Measurements from ENCODE around the gene EFS.
"Not testable (repeated sequence)": the region's sequence is repeated elsewhere in the genome, so short reads cannot be mapped to it uniquely, and the experiment has no call there.

EFS gene

DNA sequence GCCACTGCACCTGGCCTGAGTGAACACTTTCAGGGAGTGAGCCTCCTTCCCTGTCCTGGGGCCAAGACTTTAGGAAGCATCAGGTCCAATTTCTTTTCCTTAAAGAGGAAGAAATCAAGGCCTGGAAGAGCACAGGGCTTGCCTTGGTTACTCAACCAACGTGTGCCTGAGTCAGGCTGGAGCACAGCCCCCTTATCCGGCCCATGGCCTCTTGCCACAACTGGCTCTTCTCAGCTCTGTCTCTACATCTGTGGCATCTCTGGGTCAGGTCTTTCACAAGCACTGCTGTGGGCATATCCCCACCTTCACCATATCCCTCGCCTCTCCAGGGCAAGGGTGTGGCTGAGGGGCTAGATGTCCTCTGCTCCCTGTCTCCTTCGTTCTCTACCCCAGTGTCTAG lies 36.3 kb upstream of the EFS start:
- H3K9ac ChIP-seq: no peak overlapping the region
- TF ChIP-seq, protein P1, sequence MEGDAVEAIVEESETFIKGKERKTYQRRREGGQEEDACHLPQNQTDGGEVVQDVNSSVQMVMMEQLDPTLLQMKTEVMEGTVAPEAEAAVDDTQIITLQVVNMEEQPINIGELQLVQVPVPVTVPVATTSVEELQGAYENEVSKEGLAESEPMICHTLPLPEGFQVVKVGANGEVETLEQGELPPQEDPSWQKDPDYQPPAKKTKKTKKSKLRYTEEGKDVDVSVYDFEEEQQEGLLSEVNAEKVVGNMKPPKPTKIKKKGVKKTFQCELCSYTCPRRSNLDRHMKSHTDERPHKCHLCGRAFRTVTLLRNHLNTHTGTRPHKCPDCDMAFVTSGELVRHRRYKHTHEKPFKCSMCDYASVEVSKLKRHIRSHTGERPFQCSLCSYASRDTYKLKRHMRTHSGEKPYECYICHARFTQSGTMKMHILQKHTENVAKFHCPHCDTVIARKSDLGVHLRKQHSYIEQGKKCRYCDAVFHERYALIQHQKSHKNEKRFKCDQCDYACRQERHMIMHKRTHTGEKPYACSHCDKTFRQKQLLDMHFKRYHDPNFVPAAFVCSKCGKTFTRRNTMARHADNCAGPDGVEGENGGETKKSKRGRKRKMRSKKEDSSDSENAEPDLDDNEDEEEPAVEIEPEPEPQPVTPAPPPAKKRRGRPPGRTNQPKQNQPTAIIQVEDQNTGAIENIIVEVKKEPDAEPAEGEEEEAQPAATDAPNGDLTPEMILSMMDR (conservative IDR thresholded peaks at IDR 0.05; ENCODE audit: low read depth, low read length): no peak
- no peak overlapping the region for H2AFZ ChIP-seq (ENCODE audit: low read depth)
- peaks cover 13% of the 10 kb centered on the region for H3K27me3 ChIP-seq (ENCODE audit: insufficient read depth, low read depth)
- no peaks in the 10 kb centered on the region for H4K20me1 ChIP-seq (ENCODE audit: insufficient read depth)
- no peaks in the 10 kb centered on the region for H3K79me2 ChIP-seq (ENCODE audit: insufficient read depth, low read depth)
- no peak overlapping the region for H3K27ac ChIP-seq
- H3K4me2 ChIP-seq: no peak overlapping the region
- H3K36me3 ChIP-seq (ENCODE audit: insufficient read depth): no peaks in the 10 kb centered on the region
- H3K4me1 ChIP-seq (ENCODE audit: low read depth, poor library complexity, severe bottlenecking): no peaks in the 10 kb centered on the region
- no peak overlapping the region for H3K4me3 ChIP-seq (IDR thresholded peaks at IDR 0.05; ENCODE audit: insufficient read depth, low read depth, low read length)

DNA sequence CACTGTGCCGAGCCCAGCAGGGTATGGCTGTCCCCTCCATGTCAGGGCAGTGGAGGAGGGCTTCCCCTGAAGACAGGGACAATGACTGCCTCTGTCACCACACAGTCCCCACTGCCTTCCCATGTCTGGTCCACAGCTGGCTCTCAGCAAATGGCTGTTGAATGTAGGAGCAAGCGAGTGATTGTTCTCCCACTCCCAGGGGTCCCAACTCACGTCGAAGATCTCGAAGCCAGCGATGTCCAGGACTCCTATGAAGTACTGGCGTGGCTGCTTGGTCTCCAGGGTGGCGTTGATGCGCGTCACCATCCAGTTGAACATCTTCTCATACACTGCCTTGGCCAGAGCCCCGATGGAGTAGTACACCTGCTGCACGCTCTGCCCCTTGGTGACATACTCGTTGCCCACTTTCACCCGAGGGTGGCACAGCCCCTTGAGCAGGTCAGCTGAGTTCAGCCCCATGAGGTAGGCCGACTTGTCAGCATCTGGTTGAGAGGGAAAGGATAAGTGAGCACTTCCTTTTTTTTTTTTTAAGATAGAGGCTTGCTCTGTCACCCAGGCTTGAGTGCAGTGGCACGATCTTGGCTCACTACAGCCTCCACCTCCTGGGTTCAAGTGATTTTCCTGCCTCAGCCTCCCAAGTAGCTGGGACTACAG lies 35.7 kb upstream of the EFS start:
- H3K27ac ChIP-seq; H4K20me1 ChIP-seq (ENCODE audit: insufficient read depth); H3K9ac ChIP-seq; H3K4me2 ChIP-seq; H3K79me2 ChIP-seq (ENCODE audit: insufficient read depth, low read depth); H3K4me1 ChIP-seq (ENCODE audit: low read depth, poor library complexity, severe bottlenecking); H3K4me3 ChIP-seq (IDR thresholded peaks at IDR 0.05; ENCODE audit: insufficient read depth, low read depth, low read length); H3K27me3 ChIP-seq (ENCODE audit: insufficient read depth, low read depth); H3K36me3 ChIP-seq (ENCODE audit: insufficient read depth); H2AFZ ChIP-seq (ENCODE audit: low read depth): not testable (repeated sequence)

DNA sequence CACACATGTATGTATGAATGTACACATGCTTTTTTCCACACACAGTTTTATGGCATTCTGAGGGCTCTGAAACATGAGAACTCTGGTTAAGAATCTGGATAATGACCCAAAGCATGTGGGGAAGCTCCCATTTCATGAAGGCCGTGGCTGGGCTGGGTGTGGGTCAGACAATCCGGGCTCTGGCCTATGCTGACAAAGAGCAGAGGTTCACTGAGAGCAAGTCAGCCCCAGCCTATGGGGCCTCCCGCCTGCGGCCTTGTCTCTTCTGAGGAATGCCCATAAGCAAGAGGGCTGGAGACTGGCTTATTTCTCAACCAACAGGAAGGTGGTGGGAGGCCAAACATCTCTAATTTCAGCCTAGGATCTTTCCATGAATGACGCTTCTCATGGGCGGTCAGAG lies 34.6 kb upstream of the EFS start:
- Histone ChIP-seq H3K36me3 (ENCODE audit: insufficient read depth) (no peaks in the 10 kb centered on the region), H4K20me1 (ENCODE audit: insufficient read depth) (no peaks in the 10 kb centered on the region), H3K4me2 (no peak overlapping the region), H3K79me2 (ENCODE audit: insufficient read depth, low read depth) (no peaks in the 10 kb centered on the region), H3K27me3 (ENCODE audit: insufficient read depth, low read depth) (peaks cover 8% of the 10 kb centered on the region), H2AFZ (ENCODE audit: low read depth) (no peak overlapping the region), H3K27ac (no peak overlapping the region), H3K9ac (no peak overlapping the region), H3K4me3 (IDR thresholded peaks at IDR 0.05; ENCODE audit: insufficient read depth, low read depth, low read length) (no peak overlapping the region), H3K4me1 (ENCODE audit: low read depth, poor library complexity, severe bottlenecking) (no peaks in the 10 kb centered on the region)
- TF ChIP-seq, protein P1 (conservative IDR thresholded peaks at IDR 0.05; ENCODE audit: low read depth, low read length): no peak

DNA sequence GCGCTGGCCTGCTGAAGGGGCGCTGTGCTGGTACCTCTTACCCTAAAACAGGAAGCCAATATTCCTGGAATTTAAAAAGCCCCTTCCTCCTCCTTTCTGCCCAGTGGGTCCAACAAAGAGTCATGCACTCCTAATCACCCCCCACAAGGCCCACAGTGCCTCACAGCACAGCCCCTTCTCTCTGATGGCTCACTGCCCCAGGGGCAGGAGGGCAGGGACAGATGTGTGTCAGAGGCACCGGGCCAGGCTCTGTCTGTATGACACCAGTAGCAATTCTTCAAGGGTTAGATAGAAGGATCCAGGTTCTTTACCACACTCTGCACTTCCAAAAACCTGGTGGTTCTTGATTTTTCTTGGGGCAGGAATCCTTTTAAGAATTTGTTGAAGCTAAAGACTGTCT lies 34.2 kb upstream of the EFS start:
- no peak overlapping the region for H3K4me2 ChIP-seq
- H3K4me1 ChIP-seq (ENCODE audit: low read depth, poor library complexity, severe bottlenecking): no peaks in the 10 kb centered on the region
- H3K36me3 ChIP-seq (ENCODE audit: insufficient read depth): no peaks in the 10 kb centered on the region
- TF ChIP-seq, protein P1 (conservative IDR thresholded peaks at IDR 0.05; ENCODE audit: low read depth, low read length): no peak
- no peak overlapping the region for H3K27ac ChIP-seq
- no peak overlapping the region for H3K9ac ChIP-seq
- H2AFZ ChIP-seq (ENCODE audit: low read depth): no peak overlapping the region
- no peak overlapping the region for H3K4me3 ChIP-seq (IDR thresholded peaks at IDR 0.05; ENCODE audit: insufficient read depth, low read depth, low read length)
- H3K27me3 ChIP-seq (ENCODE audit: insufficient read depth, low read depth): peaks cover 8% of the 10 kb centered on the region
- no peaks in the 10 kb centered on the region for H3K79me2 ChIP-seq (ENCODE audit: insufficient read depth, low read depth)
- no peaks in the 10 kb centered on the region for H4K20me1 ChIP-seq (ENCODE audit: insufficient read depth)

DNA sequence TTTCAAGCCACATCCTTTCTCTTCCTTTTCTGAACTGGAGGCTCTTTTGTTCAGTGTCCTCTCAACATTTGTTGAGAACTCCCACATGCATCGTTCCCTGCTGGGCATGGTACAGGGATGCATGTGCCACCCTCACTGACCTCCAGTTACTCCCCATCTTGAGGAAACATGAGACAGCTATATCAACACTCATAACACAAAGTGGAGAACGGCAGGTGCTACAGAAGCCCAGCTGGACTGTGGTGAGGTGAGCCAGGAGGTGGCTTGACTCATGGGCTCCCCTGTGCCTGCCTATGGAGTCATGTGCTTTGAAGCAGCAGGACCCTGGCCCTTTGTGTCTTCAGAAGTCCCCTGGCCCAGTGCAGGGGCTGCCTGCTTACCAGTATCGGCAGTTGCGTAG lies 33.4 kb upstream of the EFS start:
- TF ChIP-seq, protein P1 (conservative IDR thresholded peaks at IDR 0.05; ENCODE audit: low read depth, low read length): no peak
- Histone ChIP-seq H3K27me3 (ENCODE audit: insufficient read depth, low read depth) (peaks cover 2% of the 10 kb centered on the region), H3K4me2 (no peak overlapping the region), H3K9ac (no peak overlapping the region), H3K4me3 (IDR thresholded peaks at IDR 0.05; ENCODE audit: insufficient read depth, low read depth, low read length) (no peak overlapping the region), H2AFZ (ENCODE audit: low read depth) (no peak overlapping the region), H3K27ac (no peak overlapping the region), H4K20me1 (ENCODE audit: insufficient read depth) (no peaks in the 10 kb centered on the region), H3K4me1 (ENCODE audit: low read depth, poor library complexity, severe bottlenecking) (no peaks in the 10 kb centered on the region), H3K36me3 (ENCODE audit: insufficient read depth) (no peaks in the 10 kb centered on the region), H3K79me2 (ENCODE audit: insufficient read depth, low read depth) (no peaks in the 10 kb centered on the region)
